Loucy (cell line): ENCODE measurements around the gene PNPLA1.

ENCODE experiments used
- H2AFZ ChIP-seq: fragments of 200-600 bp; sonication (generic); 2 replicates; pipeline ENCODE4 v1.6.0; 2016; ENCODE audit warnings: antibody characterized with exemption, mild to moderate bottlenecking, low read length, moderate library complexity
- H3F3A ChIP-seq: fragments of 200-600 bp; 2 replicates; pipeline ENCODE4 v1.6.0; 2016; ENCODE audit warnings: antibody characterized with exemption, low read depth, mild to moderate bottlenecking
- H3K27me3 ChIP-seq: fragments of 200-600 bp; sonication (generic); 2 replicates; pipeline ENCODE4 v1.6.1; 2014; ENCODE audit warnings: low read length, mild to moderate bottlenecking; ENCODE audit not compliant: insufficient read depth, poor library complexity, severe bottlenecking
- H3K36me3 ChIP-seq: fragments of 200-600 bp; sonication (generic); 2 replicates; pipeline ENCODE4 v1.6.1; 2016; ENCODE audit warnings: low read length; ENCODE audit not compliant: insufficient read depth
- H3K4me1 ChIP-seq: fragments of 200-600 bp; sonication (generic); 2 replicates; pipeline ENCODE4 v1.5.1; 2014; ENCODE audit warnings: low read length, mild to moderate bottlenecking; ENCODE audit not compliant: insufficient read depth, poor library complexity, severe bottlenecking
- H3K4me2 ChIP-seq: fragments of 200-600 bp; sonication (generic); 2 replicates; pipeline ENCODE4 v1.6.0; 2014; ENCODE audit warnings: antibody characterized with exemption, low read length, low read depth, mild to moderate bottlenecking; ENCODE audit not compliant: poor library complexity, severe bottlenecking
- H3K4me3 ChIP-seq: fragments of 200-600 bp; sonication (generic); 2 replicates; pipeline ENCODE4 v1.5.1; 2014; ENCODE audit warnings: low read length, mild to moderate bottlenecking, mixed read lengths; ENCODE audit not compliant: poor library complexity, severe bottlenecking
- H3K79me2 ChIP-seq: fragments of 200-600 bp; sonication (generic); 2 replicates; pipeline ENCODE4 v1.6.1; 2014; ENCODE audit warnings: low read length; ENCODE audit not compliant: insufficient read depth
- H3K9ac ChIP-seq: fragments of 200-600 bp; sonication (generic); 2 replicates; pipeline ENCODE4 v1.6.0; 2014; ENCODE audit warnings: mild to moderate bottlenecking, low read depth, low read length, moderate library complexity; ENCODE audit not compliant: poor library complexity, severe bottlenecking
- H3K9me2 ChIP-seq: fragments of 200-600 bp; sonication (generic); replicated peaks from 2 replicates; pipeline ENCODE4 v1.6.1; 2016; ENCODE audit warnings: low read depth, low read length, mixed read lengths
- H3K9me3 ChIP-seq: fragments of 200-600 bp; sonication (generic); 2 replicates; pipeline ENCODE4 v1.6.1; 2014; ENCODE audit warnings: mild to moderate bottlenecking, antibody characterized with exemption, low read length, low read depth; ENCODE audit not compliant: insufficient read depth
- H4K20me1 ChIP-seq: fragments of 200-600 bp; sonication (generic); 2 replicates; pipeline ENCODE4 v1.6.0; 2014; ENCODE audit warnings: antibody characterized with exemption, low read length, mild to moderate bottlenecking; ENCODE audit not compliant: insufficient read depth, poor library complexity, severe bottlenecking
- CTCF ChIP-seq: fragments of 200-600 bp; sonication (generic); conservative IDR thresholded peaks from 2 replicates; pipeline ENCODE4 v1.5.1; 2014; ENCODE audit warnings: mild to moderate bottlenecking, antibody characterized with exemption, low read length
- EZH2phosphoT487 ChIP-seq: fragments of 200-600 bp; IDR thresholded peaks from 2 replicates; pipeline ENCODE4 v1.6.1; 2018; ENCODE audit warnings: antibody characterized with exemption, mild to moderate bottlenecking, moderate library complexity, borderline replicate concordance

Gene PNPLA1

GRCh38 chr6:36276581-36277536 is 7.0 kb downstream of the PNPLA1 start:
- no peaks in the 10 kb centered on the region for H3K9me3 ChIP-seq
- TF ChIP-seq EZH2phosphoT487: no peak
- TF ChIP-seq CTCF: no peak
- no peak overlapping the region for H3K4me2 ChIP-seq
- H3F3A ChIP-seq: no peaks in the 10 kb centered on the region
- H3K27me3 ChIP-seq: no peaks in the 10 kb centered on the region
- H2AFZ ChIP-seq: no peak overlapping the region
- no peak overlapping the region for H3K9ac ChIP-seq
- H3K79me2 ChIP-seq: no peaks in the 10 kb centered on the region
- no peaks in the 10 kb centered on the region for H3K4me1 ChIP-seq
- no peaks in the 10 kb centered on the region for H4K20me1 ChIP-seq
- no peaks in the 10 kb centered on the region for H3K36me3 ChIP-seq
- no peaks in the 10 kb centered on the region for H3K9me2 ChIP-seq
- no peak overlapping the region for H3K4me3 ChIP-seq

- Histone ChIP-seq H3K4me2 (no peak overlapping the region), H2AFZ (no peak overlapping the region), H3K9me3 (no peaks in the 10 kb centered on the region), H3K4me1 (no peaks in the 10 kb centered on the region), H3F3A (no peaks in the 10 kb centered on the region), H3K36me3 (no peaks in the 10 kb centered on the region), H3K27me3 (no peaks in the 10 kb centered on the region), H3K4me3 (no peak overlapping the region), H3K9ac (no peak overlapping the region), H3K9me2 (no peaks in the 10 kb centered on the region), H4K20me1 (no peaks in the 10 kb centered on the region), H3K79me2 (no peaks in the 10 kb centered on the region)
- TF ChIP-seq CTCF (no peak), EZH2phosphoT487 (no peak)
Observed at GRCh38 chr6:36277946-36278470, 8.1 kb downstream of the PNPLA1 start.

GRCh38 chr6:36280467-36280866 is 10.6 kb downstream of the PNPLA1 start:
- no peaks in the 10 kb centered on the region for H3K4me1 ChIP-seq
- TF ChIP-seq CTCF (no peak), EZH2phosphoT487 (no peak)
- H3K27me3 ChIP-seq: no peaks in the 10 kb centered on the region
- no peak overlapping the region for H3K4me2 ChIP-seq
- H3K79me2 ChIP-seq: no peaks in the 10 kb centered on the region
- H3K9me2 ChIP-seq: no peaks in the 10 kb centered on the region
- H3K4me3 ChIP-seq: no peak overlapping the region
- no peak overlapping the region for H2AFZ ChIP-seq
- H3K9me3 ChIP-seq: no peaks in the 10 kb centered on the region
- H3K36me3 ChIP-seq: no peaks in the 10 kb centered on the region
- H3F3A ChIP-seq: no peaks in the 10 kb centered on the region
- no peak overlapping the region for H3K9ac ChIP-seq
- no peaks in the 10 kb centered on the region for H4K20me1 ChIP-seq
